GM19455 (cell line): ENCODE results near the gene CYP27B1.
"Not testable (repeated sequence)": the region's sequence is repeated elsewhere in the genome, so short reads cannot be mapped to it uniquely, and the experiment has no call there.

Source experiments
- ATAC-seq: cut with Tn5 transposase; IDR thresholded peaks from one replicate; pipeline ENCODE4 v1.9.1; 2021; ENCODE audit not compliant: unreplicated experiment

Gene CYP27B1

DNA sequence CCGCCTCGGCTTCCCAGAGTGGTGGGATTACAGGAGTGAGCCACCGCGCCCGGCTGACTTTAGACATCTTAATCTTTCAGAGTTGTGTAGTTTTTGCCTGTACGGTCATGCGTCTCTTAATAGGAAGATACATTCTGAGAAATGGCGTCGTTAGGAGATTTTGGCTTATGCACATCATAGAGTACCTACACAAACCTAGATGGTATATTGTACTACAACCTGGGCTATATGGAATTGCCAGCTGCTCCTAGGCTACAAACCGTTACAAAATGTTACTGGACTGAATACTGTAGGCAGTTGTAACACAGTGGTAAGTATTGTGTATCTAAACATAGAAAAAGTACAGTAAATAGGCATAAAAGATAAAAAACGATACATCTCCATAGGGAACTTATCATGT, 17.0 kb upstream of the CYP27B1 start:
- no peak for ATAC-seq

GRCh38 chr12:57783466-57783801, 16.6 kb upstream of the CYP27B1 start:
- ATAC-seq, result no peak

GRCh38 chr12:57782608-57783465, 16.0 kb upstream of the CYP27B1 start, which contains the start of gene TSFM:
Gene TSFM, plus strand, starts transcription at chr12:57782787. Its CDS starts 15 bp downstream, at chr12:57782802.
- ATAC-seq, result peak; percentile 93

DNA sequence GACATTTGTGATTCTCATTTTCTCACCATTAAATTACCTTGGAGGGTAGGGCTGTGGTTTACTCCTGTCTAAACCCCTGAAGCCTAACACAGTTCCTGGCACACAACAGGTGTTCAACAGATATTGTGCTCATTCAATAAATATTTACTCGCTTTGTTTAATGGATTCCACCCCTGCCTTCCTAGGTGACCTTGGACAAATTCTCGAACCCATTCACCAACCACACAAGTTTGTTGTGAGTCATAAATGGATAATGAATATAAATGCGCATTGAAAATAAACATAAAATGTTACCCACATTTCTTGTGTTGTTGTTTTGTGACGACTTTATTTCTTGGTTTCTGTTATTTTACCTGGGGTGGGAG, 15.3 kb upstream of the CYP27B1 start:
- peak; percentile 21 for ATAC-seq

GRCh38 chr12:57781801-57782200, 14.9 kb upstream of the CYP27B1 start:
- no peak for ATAC-seq

DNA sequence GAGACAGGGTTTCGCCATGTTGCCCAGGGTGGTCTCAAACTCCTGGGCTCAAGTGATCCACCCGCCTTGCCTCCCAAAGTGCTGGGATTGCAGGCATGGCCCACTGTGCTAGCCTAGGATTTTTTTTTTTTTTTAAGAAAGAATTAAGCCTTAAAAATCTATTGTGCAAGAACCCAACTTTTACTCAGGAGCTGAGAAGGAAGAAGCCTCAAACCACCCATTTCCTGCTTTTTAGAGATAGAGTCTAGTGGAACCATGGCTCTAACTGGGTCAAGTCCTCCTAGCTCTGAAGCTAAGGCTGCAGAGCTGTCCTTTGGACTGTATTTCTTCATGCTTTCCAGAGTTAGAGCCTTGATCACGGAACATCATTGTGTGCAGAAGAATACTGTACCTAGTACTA, 14.4 kb upstream of the CYP27B1 start:
- no peak for ATAC-seq

DNA sequence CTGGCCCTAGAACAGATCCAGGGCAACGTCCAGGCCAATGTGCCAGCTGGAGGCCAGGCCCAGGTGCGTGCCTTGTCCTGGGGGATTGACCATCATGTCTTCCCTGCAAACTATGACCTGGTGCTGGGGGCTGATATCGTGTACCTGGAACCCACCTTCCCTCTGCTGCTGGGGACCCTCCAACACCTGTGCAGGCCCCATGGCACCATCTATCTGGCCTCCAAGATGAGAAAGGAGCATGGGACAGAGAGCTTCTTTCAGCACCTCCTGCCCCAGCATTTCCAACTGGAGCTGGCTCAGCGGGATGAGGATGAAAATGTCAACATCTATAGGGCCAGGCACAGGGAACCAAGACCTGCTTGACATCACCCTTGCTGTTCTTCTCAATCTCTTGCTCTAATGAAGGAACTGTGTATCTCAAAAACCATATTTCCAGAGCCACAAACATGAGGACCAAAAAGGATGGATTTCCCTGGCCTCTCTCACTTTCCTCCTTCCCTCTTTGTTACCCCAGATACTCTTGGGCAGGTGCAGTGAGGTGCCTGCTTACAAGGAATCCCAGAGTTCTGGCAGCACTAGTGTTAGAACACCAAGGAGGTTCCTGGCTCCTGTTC, 13.5 kb upstream of the CYP27B1 start:
- ATAC-seq, result no peak

GRCh38 chr12:57779736-57780135, 12.9 kb upstream of the CYP27B1 start:
- no peak for ATAC-seq

DNA sequence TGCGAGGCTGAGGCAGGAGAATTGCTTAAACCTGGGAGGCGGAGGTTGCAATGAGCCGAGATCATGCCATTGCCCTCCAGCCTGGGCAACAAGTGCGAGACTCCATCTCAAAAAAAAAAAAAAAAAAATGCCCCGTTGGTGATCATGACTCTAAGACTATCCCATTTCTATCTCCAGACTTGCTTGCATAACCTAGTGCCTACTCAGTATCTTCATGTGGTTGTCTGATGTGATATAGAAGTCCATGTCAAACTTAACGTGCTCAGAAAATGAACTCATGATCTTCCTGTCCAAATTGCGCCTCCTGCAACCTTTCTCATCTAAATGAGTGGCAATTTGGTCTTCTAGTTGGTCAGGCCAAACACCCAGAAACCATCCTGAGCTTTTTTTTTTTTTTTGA, 11.0 kb upstream of the CYP27B1 start:
- no peak for ATAC-seq

- no peak for ATAC-seq
Measured at GRCh38 chr12:57777367-57777766, 10.5 kb upstream of the CYP27B1 start.

DNA sequence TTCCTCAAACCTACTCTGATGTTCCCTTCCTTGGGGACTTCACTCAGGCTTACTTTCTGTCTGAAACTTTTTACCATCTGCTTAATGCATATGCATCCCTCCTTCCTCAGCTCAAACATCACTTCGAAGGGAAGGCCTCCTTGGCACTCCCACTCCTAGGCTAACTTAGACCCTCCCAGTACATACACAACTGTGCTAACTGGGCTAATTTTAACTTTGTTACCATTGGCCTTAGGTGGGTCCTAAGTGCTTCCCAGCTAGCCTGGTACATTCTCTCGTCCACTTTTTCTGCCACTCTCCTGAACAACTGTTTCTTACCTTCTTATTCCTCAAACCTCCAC, 9.3 kb upstream of the CYP27B1 start:
- no peak for ATAC-seq

DNA sequence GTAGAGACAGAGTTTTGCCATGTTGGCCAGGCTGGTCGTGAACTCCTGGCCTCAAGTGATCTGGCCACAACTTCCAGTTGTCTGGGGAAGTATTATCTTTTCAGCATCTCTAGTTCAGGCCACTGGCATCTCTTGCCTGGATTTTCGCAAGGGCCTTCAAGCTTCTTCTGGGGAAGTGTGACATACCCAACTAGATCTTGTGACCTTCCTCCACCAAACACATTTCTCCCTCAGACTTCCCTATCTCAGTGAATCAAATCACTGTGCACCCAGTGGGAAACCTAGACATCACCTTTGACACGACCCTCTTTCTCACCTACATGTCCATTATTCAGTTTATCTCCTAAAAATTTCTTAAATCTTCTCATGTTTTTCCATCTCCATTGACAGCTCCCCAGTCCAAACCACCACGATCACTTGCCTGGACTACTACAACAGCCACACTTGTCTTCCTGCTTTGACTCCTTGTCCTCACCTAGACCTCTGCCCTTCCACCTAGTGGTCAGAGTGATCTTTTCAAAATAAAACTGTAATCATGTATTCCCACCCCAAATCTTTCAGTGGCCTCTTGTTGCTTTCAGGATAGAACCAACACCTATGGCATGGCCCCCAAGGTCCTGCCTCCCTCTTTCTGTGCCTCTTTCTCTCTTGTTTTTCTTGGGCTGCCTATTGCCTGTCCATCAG, 8.8 kb upstream of the CYP27B1 start:
- no peak for ATAC-seq

GRCh38 chr12:57775044-57775443, 8.2 kb upstream of the CYP27B1 start:
- no peak for ATAC-seq

- not testable (repeated sequence) for ATAC-seq
Measured at GRCh38 chr12:57774634-57775033, 7.8 kb upstream of the CYP27B1 start.

DNA sequence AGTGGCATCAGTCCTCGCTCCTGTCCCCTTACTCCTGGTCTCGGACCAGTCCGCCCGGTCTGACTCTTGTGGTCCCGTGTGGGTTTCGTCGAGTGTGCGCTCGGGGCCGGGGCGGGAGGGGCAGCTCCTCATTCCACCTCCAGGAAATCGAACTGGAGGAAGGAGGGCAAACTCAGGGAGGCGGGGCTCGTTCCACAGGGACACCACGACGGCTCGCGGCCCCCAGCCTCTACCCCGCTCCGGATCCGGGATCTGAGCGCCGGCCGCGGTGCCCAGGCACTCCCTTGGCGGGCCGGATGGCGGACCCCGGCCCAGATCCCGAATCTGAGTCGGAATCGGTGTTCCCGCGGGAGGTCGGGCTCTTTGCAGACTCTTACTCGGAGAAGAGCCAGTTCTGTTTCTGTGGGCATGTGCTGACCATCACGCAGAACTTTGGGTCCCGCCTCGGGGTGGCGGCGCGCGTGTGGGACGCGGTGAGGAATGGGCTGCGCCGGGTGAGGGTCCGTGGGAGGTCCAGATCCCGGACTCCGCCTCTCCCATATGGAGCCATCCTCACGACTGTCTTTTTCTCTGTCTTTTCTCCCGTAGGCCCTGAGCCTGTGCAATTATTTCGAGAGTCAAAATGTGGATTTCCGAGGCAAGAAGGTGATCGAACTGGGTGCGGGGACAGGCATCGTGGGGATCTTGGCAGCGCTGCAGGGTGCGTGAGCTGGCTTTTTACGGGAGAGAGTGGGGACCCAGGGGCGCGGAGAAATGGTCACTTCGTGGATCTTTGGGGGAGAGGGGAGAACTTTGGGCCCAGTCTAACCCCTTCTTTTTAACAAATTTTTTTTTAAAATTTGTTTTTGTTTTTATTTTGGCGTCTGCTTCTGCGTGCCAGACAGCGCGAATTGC, 5.8 kb upstream of the CYP27B1 start, which contains the start of gene EEF1AKMT3:
EEF1AKMT3 (plus strand) TSS at position 186 of the 894 bp plus-strand sequence; CDS start at position 297, 111 bp downstream.
- peak; percentile 29 for ATAC-seq

- ATAC-seq, result peak; percentile 82
Measured at GRCh38 chr12:57771873-57772428, 5.1 kb upstream of the CYP27B1 start, which contains the start of gene METTL1. Gene METTL1, minus strand, starts transcription at chr12:57772105. Its CDS starts 22 bp downstream, at chr12:57772083.

- peak; percentile 71 for ATAC-seq
Measured at GRCh38 chr12:57771236-57771872, 4.5 kb upstream of the CYP27B1 start.

- ATAC-seq, result no peak
Measured at GRCh38 chr12:57770734-57771133, 3.9 kb upstream of the CYP27B1 start.

- ATAC-seq, result no peak
Measured at GRCh38 chr12:57769594-57769993, 2.7 kb upstream of the CYP27B1 start.

- ATAC-seq, result no peak
Measured at GRCh38 chr12:57767876-57768275, 998 bp upstream of the CYP27B1 start.
